ENCODE measurements around the gene UBFD1.
"Not testable (repeated sequence)": the region's sequence is repeated elsewhere in the genome, so short reads cannot be mapped to it uniquely, and the experiment has no call there.

Gene UBFD1

DNA sequence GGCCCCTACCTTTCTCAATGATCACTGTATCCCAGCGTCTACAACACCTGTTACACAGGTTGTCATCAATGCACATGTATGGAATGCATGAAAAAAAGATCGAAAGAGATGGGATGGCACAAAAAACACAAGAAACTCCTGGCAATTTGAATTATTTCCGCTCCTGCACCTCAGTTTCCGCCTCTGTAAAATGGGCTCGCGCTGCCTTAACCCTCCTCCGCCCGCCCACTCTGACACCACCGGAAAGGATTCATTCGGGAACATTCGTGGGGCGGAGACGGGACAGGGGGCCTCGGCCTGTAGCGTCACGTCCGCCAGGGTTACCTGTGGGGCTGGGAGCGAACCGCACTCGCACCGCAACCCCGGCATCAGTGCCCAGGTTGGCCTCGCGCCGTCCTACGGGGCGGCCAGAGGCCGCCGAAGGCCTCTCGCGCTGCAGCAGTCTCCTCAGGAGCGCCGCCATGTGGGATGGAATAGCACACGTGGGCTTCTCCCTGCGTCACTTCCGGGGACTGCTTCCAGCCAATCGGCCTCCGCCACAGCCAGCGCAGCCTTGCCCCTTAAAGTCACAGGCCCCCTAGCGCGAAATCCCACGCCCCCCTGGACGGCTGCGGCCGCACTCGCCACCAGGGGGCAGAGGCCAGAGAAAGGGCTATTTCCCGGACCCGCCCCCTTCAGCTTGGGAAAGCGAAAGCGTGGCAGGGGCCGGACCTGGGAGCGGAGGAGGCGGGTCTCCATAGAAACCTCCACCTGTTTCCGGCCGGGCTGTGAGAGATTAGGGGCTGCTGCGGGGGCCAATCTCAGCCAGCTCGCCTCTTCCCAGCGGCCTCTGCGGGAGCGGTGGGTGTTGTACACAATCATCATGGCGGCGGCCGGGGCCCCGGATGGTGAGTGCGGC is at the start of gene UBFD1, which contains the start of gene EARS2:
UBFD1 (plus strand) TSS at position 847 of the 898 bp plus-strand sequence; CDS start at position 863, 16 bp downstream.
EARS2 (minus strand) TSS at position 470 of the 898 bp plus-strand sequence; CDS start at position 463, 7 bp downstream.
- DNase-seq (ENCODE audit: low read depth, low spot score) = peak; percentile 99

DNA sequence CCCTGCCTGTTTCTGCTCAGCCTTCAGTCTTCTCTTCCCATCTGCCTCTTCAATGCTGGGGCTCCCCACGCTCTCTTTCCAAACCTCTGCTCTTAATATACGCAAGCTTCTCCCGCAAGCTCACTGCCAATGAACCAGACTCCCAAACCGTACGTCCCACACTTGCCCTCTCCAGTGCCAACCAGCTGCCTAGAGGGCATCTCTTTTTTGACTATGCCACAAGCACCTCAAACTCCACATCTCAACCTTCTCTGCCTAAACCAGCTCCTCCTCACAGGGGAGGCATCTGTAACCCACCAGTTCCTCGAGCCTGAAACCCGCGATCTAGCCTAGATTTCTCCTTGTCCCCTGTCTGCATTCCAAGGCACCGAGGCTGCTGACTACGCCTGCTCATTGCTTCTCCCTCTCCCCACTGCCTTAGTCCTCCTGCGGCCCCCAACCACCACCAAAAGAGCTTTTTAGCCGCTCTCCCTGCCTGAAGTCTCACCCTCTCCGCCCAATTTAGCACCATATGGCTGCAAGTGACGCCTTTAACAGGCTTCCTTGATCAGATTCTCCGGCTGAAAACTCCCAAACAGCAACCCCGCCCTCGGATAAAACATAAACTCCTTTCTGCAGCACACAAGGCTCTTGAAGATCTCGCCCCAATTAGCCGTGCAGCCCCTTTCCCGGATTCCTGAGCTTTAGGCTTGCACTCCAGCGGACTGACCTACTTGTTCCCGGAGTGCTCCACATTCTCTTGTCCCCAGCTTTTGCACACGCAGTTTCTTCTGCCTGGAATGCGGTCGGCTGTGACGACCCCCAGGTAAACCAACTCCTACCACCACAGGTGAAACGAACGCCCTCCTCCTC is 48.7 kb upstream of the UBFD1 start:
- DNase-seq (ENCODE audit: low read depth, low spot score) = peak; percentile 52

- DNase-seq (ENCODE audit: low read depth, low spot score) = peak; percentile 24
Measured at GRCh38 chr16:23509441-23509754, 48.1 kb upstream of the UBFD1 start.

DNA sequence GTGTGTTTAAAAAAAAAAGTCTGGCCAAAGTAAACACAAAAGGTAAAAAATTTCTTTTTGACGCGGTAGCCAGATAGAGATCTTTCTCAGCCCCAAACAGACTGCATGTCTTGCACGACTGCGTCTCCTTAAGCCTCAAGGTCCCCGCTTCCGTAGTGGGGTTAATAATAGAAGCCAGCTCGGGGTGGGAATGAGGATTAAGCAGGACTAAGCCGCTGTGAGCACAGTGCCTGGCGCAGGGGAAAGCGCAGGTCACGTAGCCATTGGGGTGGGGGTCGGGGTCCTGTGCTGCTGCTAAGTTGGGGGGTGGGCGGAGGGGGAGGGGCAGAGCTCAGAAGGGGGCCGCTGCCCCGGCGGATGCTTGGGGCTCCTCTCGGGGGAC is 47.8 kb upstream of the UBFD1 start:
- DNase-seq (ENCODE audit: low read depth, low spot score) = peak; percentile 47

DNA sequence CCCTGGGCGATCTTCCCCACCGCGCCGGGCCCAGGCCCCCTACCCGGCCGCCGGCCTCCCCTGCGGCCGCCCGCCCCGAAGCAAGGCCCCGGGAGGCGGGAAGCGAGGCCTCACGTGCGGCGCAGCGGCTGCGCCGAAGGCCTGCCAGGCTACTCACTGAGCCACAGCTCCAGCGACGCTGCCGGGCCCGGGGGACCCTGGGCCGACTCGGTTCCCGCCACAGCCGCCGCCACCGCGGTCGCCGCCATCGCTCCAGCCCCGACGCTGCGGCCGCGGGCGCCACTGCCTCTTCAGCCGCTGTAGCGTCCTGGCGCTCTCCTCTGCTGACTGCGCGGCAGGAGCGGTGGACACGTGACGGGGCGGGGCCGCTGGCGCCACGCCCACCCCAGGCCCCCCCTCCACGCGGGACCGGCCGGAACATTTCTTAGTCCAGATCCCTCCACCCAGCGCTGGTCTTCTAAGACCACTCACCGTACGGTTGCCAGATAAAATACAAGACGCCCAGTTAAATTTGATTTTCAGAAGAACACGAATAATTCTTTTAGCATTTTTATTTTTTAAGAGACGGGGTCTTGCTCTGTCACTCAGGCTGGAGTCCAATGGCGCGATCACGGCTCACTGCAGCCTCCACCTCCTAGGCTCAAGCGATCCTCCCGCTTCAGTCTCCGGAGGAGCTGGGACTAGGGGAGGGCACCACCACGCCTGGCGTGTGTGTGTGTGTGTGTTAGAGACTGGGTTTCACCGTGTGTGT is 47.2 kb upstream of the UBFD1 start, which contains the start of gene GGA2:
GGA2 (minus strand) TSS at position 331 of the 751 bp plus-strand sequence; CDS start at position 248, 83 bp downstream.
- DNase-seq (ENCODE audit: low read depth, low spot score) = peak; percentile 92

- not testable (repeated sequence) for DNase-seq (ENCODE audit: low read depth, low spot score)
Measured at GRCh38 chr16:23510915-23511270, 46.6 kb upstream of the UBFD1 start.

DNA sequence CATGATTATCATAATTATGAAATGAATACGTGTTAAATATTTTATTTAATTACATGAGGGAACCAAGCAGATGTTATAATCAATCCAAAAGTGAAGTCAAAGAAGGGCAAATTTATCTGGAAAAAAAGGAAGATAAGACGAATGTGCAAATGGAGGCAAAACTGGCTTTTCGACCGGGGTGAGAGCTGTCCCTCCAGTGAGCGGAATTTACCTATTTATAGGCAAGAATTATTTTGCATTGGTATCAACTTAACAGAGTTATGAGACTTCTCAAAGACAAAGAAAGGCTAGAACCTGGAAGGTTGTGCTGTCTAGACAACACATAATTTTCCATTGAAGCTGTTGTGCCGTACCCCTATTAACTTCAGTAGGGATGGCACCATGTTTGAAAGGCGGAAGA is 45.8 kb upstream of the UBFD1 start:
- no peak for DNase-seq (ENCODE audit: low read depth, low spot score)

GRCh38 chr16:23512168-23512695 is 45.3 kb upstream of the UBFD1 start:
- no peak for DNase-seq (ENCODE audit: low read depth, low spot score)

GRCh38 chr16:23514381-23515152 is 43.0 kb upstream of the UBFD1 start:
- DNase-seq (ENCODE audit: low read depth, low spot score) = no peak

- no peak for DNase-seq (ENCODE audit: low read depth, low spot score)
Measured at GRCh38 chr16:23515881-23516280, 41.6 kb upstream of the UBFD1 start.

- no peak for DNase-seq (ENCODE audit: low read depth, low spot score)
Measured at GRCh38 chr16:23516366-23517137, 41.0 kb upstream of the UBFD1 start.

DNA sequence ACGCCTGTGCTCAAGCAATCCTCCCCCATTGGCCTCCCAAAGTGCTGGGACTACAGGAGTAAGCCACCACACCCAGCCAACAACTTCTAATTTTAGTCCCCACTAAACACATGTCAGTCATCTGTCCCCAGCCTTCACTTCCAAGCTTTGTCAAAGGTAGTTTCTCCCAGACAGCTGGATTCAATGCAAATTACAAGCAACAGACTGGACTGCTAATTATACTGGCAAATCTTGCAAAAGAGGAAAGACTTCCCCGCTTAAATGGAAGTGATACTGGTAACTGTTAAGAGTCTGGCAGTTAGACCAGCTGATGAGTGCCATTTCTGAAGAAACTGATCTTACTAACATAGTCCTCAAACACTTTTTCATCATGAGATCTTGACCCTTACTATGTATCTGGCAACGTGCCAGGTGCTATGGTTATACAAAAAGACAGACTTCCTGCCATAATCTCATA is 39.1 kb upstream of the UBFD1 start:
- DNase-seq (ENCODE audit: low read depth, low spot score) = no peak

DNA sequence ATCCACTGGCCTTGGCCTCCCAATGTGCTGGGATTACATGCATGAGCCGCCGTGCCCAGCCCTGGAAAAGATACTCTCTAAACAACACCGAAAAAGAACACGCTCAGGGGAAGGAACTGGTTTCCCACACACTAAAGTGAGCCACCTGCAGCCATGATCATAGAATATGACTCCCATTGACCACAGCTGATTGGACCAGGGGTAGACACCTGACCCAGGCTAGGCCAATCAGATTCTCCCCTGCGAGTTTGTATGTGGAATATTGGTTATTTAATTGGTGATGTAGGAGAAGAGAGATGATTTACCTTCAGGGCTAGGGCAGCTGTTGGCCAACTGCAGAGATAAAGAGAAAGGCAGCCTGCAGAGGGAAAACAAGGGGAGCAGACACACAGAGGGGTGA is 38.2 kb upstream of the UBFD1 start:
- DNase-seq (ENCODE audit: low read depth, low spot score) = no peak

GRCh38 chr16:23520500-23520899 is 37.0 kb upstream of the UBFD1 start:
- no peak for DNase-seq (ENCODE audit: low read depth, low spot score)

DNA sequence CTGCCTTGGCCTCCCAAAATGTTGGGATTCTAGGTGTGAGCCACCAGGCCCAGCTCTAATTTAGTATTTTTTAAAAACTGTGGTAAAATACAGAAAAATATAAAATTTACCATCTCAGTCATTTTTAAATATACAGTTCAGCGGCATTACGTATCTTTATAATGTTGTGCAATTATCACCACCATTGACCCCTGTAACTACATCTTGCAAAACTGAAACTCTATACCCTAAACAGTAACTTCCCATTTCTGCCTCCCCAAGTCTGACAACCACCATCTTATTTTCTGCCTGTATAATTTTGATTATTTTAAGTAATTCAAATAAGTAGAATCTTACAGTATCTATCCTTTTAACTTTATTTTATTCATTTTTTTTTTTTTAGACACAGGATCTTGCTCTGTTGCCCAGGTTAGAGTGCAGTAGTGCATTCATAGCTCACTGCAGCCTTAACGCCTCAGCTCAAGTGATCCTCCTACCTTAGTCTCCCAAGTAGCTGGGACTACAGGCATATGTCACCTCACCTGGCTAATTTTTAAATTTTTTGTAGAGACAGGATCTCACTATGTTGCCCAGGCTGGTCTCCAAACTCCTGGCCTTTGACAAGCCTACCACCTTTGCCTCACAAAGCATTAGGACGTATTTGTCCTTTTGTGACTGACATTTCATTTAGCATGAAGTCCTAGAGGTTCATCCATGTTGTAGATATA is 36.3 kb upstream of the UBFD1 start:
- no peak for DNase-seq (ENCODE audit: low read depth, low spot score)

- no peak for DNase-seq (ENCODE audit: low read depth, low spot score)
Measured at GRCh38 chr16:23521965-23522364, 35.6 kb upstream of the UBFD1 start.

GRCh38 chr16:23523321-23523720 is 34.2 kb upstream of the UBFD1 start:
- no peak for DNase-seq (ENCODE audit: low read depth, low spot score)

DNA sequence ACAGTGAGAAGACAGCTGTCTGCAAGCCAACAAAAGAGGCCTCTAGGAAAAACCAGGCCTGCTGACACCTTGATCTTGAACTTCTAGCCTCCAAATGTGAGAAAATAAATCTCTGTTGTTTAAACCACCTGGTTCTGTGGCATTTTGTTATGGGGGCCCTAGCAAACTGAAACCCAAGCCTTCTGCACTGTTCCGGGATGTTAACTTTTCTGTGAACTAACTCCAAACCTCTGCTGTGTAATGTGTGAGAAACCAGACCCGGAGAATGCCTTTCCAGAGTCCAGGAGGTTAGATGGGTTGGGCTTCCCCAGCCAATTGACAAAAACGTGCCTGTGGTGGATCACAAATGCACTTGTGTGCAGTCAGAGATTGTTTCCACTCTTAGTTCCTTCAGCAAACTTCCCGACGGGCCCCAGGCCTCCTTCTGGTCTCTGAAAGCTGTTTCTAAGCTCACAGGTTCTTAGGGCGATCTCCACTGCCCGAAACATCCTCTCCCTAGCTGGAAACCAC is 33.6 kb upstream of the UBFD1 start:
- DNase-seq (ENCODE audit: low read depth, low spot score) = no peak

- no peak for DNase-seq (ENCODE audit: low read depth, low spot score)
Measured at GRCh38 chr16:23524886-23525285, 32.6 kb upstream of the UBFD1 start.
